ENCODE measurements around the gene GRPEL1.

GRPEL1 gene

GRCh38 chr4:7066006-7066405, 1.9 kb downstream of the GRPEL1 start:
- DNase-seq (ENCODE audit: low read depth, low spot score) = no peak

GRCh38 chr4:7063362-7063761, 4.5 kb downstream of the GRPEL1 start:
- DNase-seq (ENCODE audit: low read depth, low spot score) = no peak

- no peak for DNase-seq (ENCODE audit: low read depth, low spot score)
Measured at GRCh38 chr4:7062816-7063215, 5.0 kb downstream of the GRPEL1 start.

GRCh38 chr4:7061815-7062214, 6.0 kb downstream of the GRPEL1 start:
- DNase-seq (ENCODE audit: low read depth, low spot score) = no peak

- DNase-seq (ENCODE audit: low read depth, low spot score) = no peak
Measured at GRCh38 chr4:7060346-7061150, 7.3 kb downstream of the GRPEL1 start.

GRCh38 chr4:7059662-7060061, 8.2 kb downstream of the GRPEL1 start:
- no peak for DNase-seq (ENCODE audit: low read depth, low spot score)

GRCh38 chr4:7058792-7059191, 9.1 kb downstream of the GRPEL1 start:
- no peak for DNase-seq (ENCODE audit: low read depth, low spot score)

- DNase-seq (ENCODE audit: low read depth, low spot score) = no peak
Measured at GRCh38 chr4:7055990-7056325, 11.9 kb downstream of the GRPEL1 start.

- DNase-seq (ENCODE audit: low read depth, low spot score) = no peak
Measured at GRCh38 chr4:7055111-7055989, 12.5 kb downstream of the GRPEL1 start.

- no peak for DNase-seq (ENCODE audit: low read depth, low spot score)
Measured at GRCh38 chr4:7054106-7054880, 13.6 kb downstream of the GRPEL1 start.

- no peak for DNase-seq (ENCODE audit: low read depth, low spot score)
Measured at GRCh38 chr4:7052923-7053715, 14.7 kb downstream of the GRPEL1 start.

- no peak for DNase-seq (ENCODE audit: low read depth, low spot score)
Measured at GRCh38 chr4:7052313-7052712, 15.6 kb downstream of the GRPEL1 start.

GRCh38 chr4:7051905-7052304, 16.0 kb downstream of the GRPEL1 start:
- no peak for DNase-seq (ENCODE audit: low read depth, low spot score)

GRCh38 chr4:7051144-7051495, 16.7 kb downstream of the GRPEL1 start:
- no peak for DNase-seq (ENCODE audit: low read depth, low spot score)

GRCh38 chr4:7050481-7051143, 17.3 kb downstream of the GRPEL1 start:
- no peak for DNase-seq (ENCODE audit: low read depth, low spot score)

- DNase-seq (ENCODE audit: low read depth, low spot score) = no peak
Measured at GRCh38 chr4:7049739-7050138, 18.1 kb downstream of the GRPEL1 start.

- DNase-seq (ENCODE audit: low read depth, low spot score) = no peak
Measured at GRCh38 chr4:7049295-7049694, 18.6 kb downstream of the GRPEL1 start.

- no peak for DNase-seq (ENCODE audit: low read depth, low spot score)
Measured at GRCh38 chr4:7048642-7049041, 19.2 kb downstream of the GRPEL1 start.

- DNase-seq (ENCODE audit: low read depth, low spot score) = no peak
Measured at GRCh38 chr4:7046971-7047370, 20.9 kb downstream of the GRPEL1 start.

GRCh38 chr4:7045961-7046921, 21.6 kb downstream of the GRPEL1 start:
- DNase-seq (ENCODE audit: low read depth, low spot score) = no peak

All from activated naive CD8-positive, alpha-beta T cell treated with anti-CD3 and anti-CD28 coated beads, Interleukin-2, amount 50 U/mL, for 16 hours (primary cell).